H1 (cell line): ENCODE measurements around the gene HEBP2. TPM values are rescaled to one million over a fixed set of nuclear protein-coding genes. Genes with fewer than 3 reads are reported as not detected.

ENCODE experiments used
- BCL11A ChIP-seq, 2 experiments: IDR thresholded peaks; one replicate each; pipeline ENCODE4 v1.6.1; 2011; ENCODE audit warnings: low read depth in 2 of 2, low read length in 2 of 2, mild to moderate bottlenecking in 2 of 2
- CBX5 ChIP-seq: fragments of 300-800, 300-1000 bp; sonication (generic); IDR thresholded peaks from 2 replicates; pipeline ENCODE4 v1.7.1; 2016; ENCODE audit warnings: antibody characterized with exemption, low read length, low read depth
- GABPA ChIP-seq: IDR thresholded peaks from 2 replicates; pipeline ENCODE4 v1.6.1; 2011; ENCODE audit warnings: mild to moderate bottlenecking, low read length, moderate library complexity, borderline replicate concordance; ENCODE audit not compliant: insufficient read depth
- PHF8 ChIP-seq: fragments of 200-600 bp; sonication (generic); conservative IDR thresholded peaks from 2 replicates; pipeline ENCODE4 v1.7.1; 2012; ENCODE audit warnings: low read depth, mild to moderate bottlenecking, inconsistent platforms, low read length, moderate library complexity
- TAF7 ChIP-seq: optimal IDR thresholded peaks from 2 replicates; pipeline ENCODE3; 2011; ENCODE audit warnings: low read depth, mild to moderate bottlenecking, inconsistent platforms, low read length, moderate library complexity, borderline replicate concordance
- polyA plus RNA-seq, 7 experiments: library from polyadenylated mRNA; depleted of rRNA in 3 of 7; stranded (reverse) in 5 of 7; unstranded in 2 of 7; fragments of >200 nt in 5 of 7; fragments of 200-250 nt in 2 of 7; gene quantifications; 1 replicate in 5 of 7; 2 replicates in 1 of 7; 4 replicates in 1 of 7; pipeline versions ENCODE4 v1.2.1 to v1.2.3, GENCODE V29; 2011 to 2013; ENCODE audit warnings: missing spikeins in 2 of 7, mixed read lengths in 2 of 7
- total RNA-seq: library from RNA; stranded (reverse); fragmentation: NEBNext Ultra II Directional; extraction: Animal tissue kit (Norgen Biotek cat#: 25700); gene quantifications from 2 replicates; pipeline ENCODE4 v1.2.1, GENCODE V29; 2021

The HEBP2 gene
- total and polyA plus RNA-seq, 2 of the 8 experiments (the other 6 are each of a cell fraction or from before 2014, with no cell fraction given) = 6.5 to 37.9 TPM

DNA sequence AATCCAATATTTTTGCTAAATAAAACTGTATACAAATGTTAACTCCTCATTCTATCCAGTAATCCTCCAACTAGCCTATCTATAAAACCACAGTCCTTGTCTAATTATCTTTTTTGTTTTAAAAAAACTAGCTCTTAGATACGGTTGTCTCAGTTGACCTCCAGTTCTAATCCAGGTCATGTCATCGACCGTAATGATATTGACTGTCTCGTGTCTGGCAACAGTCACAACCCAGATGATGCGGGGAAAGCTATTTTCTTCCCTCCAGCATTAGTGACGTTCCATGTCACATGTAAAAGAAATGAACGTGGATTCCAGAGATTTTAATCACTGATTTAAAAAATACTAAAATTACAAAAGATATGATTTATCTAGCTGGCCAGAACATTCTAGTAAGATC, 35.5 kb downstream of the HEBP2 start (continued):
- TF ChIP-seq TAF7 = no peak
- no peak for TF ChIP-seq CBX5
- TF ChIP-seq GABPA = no peak
- TF ChIP-seq BCL11A (IDR thresholded peaks at IDR 0.05; ENCODE audit: low read depth in 2 of 2, low read length in 2 of 2) = no peak
- TF ChIP-seq PHF8 = no peak
